ENCODE measurements around the gene KHDRBS1.

DNA sequence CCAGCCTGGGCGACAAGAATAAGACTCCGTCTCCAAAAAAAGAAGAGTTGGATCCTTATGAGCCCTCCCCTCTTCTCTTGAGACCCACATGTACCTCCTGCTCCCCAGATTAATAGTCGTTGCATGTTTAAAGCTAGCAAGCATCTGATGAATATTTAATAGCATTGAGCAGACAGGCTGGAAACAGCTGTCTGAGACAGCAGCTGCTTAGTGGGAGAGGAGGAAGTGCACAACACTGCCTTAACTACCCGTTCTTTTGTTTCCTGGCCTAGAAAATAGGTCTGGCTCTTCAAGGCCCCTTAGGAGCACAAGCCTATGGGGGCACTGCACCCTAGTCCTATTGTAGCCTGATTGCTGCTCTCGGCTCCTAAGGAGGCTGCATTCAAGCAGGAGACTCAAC, 41.7 kb downstream of the KHDRBS1 start:
- TF ChIP-seq, protein P1, sequence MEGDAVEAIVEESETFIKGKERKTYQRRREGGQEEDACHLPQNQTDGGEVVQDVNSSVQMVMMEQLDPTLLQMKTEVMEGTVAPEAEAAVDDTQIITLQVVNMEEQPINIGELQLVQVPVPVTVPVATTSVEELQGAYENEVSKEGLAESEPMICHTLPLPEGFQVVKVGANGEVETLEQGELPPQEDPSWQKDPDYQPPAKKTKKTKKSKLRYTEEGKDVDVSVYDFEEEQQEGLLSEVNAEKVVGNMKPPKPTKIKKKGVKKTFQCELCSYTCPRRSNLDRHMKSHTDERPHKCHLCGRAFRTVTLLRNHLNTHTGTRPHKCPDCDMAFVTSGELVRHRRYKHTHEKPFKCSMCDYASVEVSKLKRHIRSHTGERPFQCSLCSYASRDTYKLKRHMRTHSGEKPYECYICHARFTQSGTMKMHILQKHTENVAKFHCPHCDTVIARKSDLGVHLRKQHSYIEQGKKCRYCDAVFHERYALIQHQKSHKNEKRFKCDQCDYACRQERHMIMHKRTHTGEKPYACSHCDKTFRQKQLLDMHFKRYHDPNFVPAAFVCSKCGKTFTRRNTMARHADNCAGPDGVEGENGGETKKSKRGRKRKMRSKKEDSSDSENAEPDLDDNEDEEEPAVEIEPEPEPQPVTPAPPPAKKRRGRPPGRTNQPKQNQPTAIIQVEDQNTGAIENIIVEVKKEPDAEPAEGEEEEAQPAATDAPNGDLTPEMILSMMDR (IDR thresholded peaks at IDR 0.05; ENCODE audit: poor library complexity, severe bottlenecking): no peak
- TF ChIP-seq TAF1 (IDR thresholded peaks at IDR 0.05; ENCODE audit: low read depth): no peak

All from neural cell (in vitro differentiated cells).